Nephron progenitor cell (in vitro differentiated cells): ENCODE results near the gene CDKAL1.
"Not testable (repeated sequence)": the region's sequence is repeated elsewhere in the genome, so short reads cannot be mapped to it uniquely, and the experiment has no call there.

Experiments used
- DNase-seq: peaks from one replicate; pipeline ENCODE4 v3.0.0; 2021
- H3K27ac Mint-ChIP-seq: 2 replicates; pipeline ENCODE4 v1.8.0; 2021; ENCODE audit warnings: mild to moderate bottlenecking, moderate library complexity, mixed read lengths
- H3K27me3 Mint-ChIP-seq: 2 replicates; pipeline ENCODE4 v1.8.0; 2021; ENCODE audit warnings: mild to moderate bottlenecking, low read depth, mixed read lengths; ENCODE audit not compliant: poor library complexity
- H3K36me3 Mint-ChIP-seq: 2 replicates; pipeline ENCODE4 v1.8.0; 2021; ENCODE audit warnings: low read depth, mixed read lengths
- H3K4me1 Mint-ChIP-seq: 2 replicates; pipeline ENCODE4 v1.8.0; 2021; ENCODE audit warnings: mixed read lengths
- H3K4me3 Mint-ChIP-seq: 2 replicates; pipeline ENCODE4 v1.8.0; 2021; ENCODE audit warnings: mild to moderate bottlenecking, moderate library complexity, mixed read lengths
- H3K9me3 Mint-ChIP-seq: 2 replicates; pipeline ENCODE4 v1.8.0; 2021; ENCODE audit warnings: mild to moderate bottlenecking, moderate library complexity, mixed read lengths
- TF ChIP-seq, protein P1 (sequence below): fragments of 200-600 bp; sonication (generic); IDR thresholded peaks from 2 replicates; pipeline ENCODE4 v1.5.0; 2021; ENCODE audit warnings: antibody characterized with exemption

The CDKAL1 gene

DNA sequence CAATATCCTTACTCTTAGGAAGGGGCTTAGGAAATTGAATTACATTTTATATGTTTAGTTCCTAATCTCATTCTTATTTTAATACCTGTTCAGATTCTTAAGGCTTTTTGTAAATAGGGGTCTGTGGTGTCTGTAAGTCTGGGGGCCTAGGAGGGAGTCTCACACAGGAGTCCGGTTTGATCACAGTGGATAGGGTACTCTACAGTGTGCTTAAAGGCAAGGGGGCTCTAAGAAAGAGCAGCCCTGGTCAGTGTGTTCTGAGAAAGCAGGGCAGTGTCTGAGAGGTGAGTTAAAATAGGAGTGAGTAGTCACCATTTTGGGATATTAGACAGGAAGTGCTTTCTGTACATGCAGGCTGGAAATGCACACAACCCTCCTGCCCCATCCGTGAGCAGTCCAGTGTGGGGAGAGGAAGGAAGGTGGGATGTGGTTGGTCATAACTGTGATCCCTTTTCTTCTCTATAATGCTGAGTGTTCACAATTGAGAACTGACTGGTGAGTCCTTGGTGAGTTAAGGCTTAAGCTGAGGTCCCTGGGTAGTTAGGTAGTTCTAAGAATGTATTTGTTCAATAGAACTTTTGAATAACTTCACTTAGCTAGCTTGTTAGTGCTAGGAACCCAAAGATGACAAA, 50.0 kb downstream of the CDKAL1 start:
- TF ChIP-seq, protein P1, sequence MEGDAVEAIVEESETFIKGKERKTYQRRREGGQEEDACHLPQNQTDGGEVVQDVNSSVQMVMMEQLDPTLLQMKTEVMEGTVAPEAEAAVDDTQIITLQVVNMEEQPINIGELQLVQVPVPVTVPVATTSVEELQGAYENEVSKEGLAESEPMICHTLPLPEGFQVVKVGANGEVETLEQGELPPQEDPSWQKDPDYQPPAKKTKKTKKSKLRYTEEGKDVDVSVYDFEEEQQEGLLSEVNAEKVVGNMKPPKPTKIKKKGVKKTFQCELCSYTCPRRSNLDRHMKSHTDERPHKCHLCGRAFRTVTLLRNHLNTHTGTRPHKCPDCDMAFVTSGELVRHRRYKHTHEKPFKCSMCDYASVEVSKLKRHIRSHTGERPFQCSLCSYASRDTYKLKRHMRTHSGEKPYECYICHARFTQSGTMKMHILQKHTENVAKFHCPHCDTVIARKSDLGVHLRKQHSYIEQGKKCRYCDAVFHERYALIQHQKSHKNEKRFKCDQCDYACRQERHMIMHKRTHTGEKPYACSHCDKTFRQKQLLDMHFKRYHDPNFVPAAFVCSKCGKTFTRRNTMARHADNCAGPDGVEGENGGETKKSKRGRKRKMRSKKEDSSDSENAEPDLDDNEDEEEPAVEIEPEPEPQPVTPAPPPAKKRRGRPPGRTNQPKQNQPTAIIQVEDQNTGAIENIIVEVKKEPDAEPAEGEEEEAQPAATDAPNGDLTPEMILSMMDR: no peak
- Mint-ChIP-seq H3K27me3 (no peaks in the 10 kb centered on the region), H3K9me3 (no peaks in the 10 kb centered on the region), H3K36me3 (peaks cover 18% of the 10 kb centered on the region), H3K4me3 (no peak overlapping the region), H3K4me1 (no peaks in the 10 kb centered on the region), H3K27ac (peak overlapping the region; percentile 9)
- DNase-seq: no peak

DNA sequence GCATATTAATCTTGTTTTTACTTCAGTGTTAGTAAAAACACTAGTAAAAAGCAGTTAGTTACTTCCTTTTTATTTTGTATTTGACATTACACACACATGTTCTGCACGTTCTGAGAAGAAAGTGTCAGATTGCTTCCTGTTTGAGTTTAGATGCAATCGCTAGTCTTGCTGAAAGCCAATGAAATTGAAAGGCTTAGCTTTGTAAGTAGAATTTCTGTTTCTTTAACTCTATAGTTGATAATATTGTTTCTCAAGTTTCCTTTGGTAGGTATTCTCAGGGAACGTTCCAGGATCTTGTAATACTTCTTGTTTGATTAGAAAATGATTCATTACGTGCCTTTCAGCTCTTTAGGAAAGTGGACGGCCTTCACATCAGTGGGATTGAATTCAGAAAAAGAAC, 55.0 kb downstream of the CDKAL1 start:
- Mint-ChIP-seq H3K9me3 (peaks cover 43% of the 10 kb centered on the region), H3K36me3 (peaks cover 63% of the 10 kb centered on the region), H3K4me3 (no peak overlapping the region), H3K27ac (no peak overlapping the region), H3K4me1 (no peaks in the 10 kb centered on the region), H3K27me3 (peaks cover 3% of the 10 kb centered on the region)
- DNase-seq: no peak
- TF ChIP-seq, protein P1: no peak

DNA sequence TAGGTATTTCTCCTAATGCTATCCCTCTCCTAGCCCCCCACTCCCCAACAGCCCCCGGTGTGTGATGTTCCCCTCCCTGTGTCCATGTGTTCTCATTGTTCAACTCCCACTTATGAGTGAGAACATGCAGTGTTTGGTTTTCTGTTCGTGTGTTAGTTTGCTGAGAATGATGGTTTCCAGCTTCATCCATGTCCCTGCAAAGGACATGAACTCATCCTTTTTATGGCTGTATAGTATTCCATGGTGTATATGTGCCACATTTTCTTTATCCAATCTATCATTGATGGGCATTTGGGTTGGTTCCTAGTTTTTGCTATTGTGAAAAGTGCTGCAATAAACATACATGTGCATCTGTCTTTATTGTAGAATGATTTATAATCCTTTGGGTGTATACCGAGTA, 56.2 kb downstream of the CDKAL1 start:
- peaks cover 65% of the 10 kb centered on the region for H3K36me3 Mint-ChIP-seq
- not testable (repeated sequence) for H3K4me1 Mint-ChIP-seq, H3K27ac Mint-ChIP-seq, H3K4me3 Mint-ChIP-seq, DNase-seq, H3K27me3 Mint-ChIP-seq
- peaks cover 56% of the 10 kb centered on the region for H3K9me3 Mint-ChIP-seq

GRCh38 chr6:20594299-20594853, 60.1 kb downstream of the CDKAL1 start:
- not testable (repeated sequence) for H3K27ac Mint-ChIP-seq, H3K4me1 Mint-ChIP-seq, H3K4me3 Mint-ChIP-seq, H3K27me3 Mint-ChIP-seq, DNase-seq
- Mint-ChIP-seq H3K36me3 (peaks cover 80% of the 10 kb centered on the region), H3K9me3 (peaks cover 60% of the 10 kb centered on the region)

GRCh38 chr6:20599302-20600051, 65.2 kb downstream of the CDKAL1 start:
- Mint-ChIP-seq H3K4me1 (no peaks in the 10 kb centered on the region), H3K27ac (no peak overlapping the region), H3K27me3 (no peaks in the 10 kb centered on the region), H3K9me3 (peaks cover 15% of the 10 kb centered on the region), H3K36me3 (peaks cover 38% of the 10 kb centered on the region), H3K4me3 (no peak overlapping the region)
- TF ChIP-seq, protein P1: no peak
- DNase-seq: no peak

DNA sequence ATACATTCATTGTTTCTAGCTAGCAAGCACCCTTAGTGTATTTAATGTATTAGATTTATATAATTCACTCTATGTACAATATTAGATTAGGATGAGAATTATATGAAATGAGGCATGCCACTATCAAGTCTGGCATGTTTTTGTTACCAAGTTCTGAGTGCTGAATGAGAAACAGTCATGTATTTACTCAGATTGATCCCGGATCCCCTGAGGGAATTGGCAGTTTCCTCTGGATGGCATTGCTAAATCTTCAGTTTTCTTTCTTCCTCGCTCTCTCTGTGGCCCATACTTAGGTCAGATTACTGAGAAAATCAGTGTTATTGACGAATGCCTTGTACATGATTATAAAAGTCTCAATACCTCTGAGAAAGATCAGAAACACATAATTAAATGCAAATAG, 66.6 kb downstream of the CDKAL1 start:
- H3K4me3 Mint-ChIP-seq: no peak overlapping the region
- TF ChIP-seq, protein P1: no peak
- peaks cover 1% of the 10 kb centered on the region for H3K9me3 Mint-ChIP-seq
- H3K27me3 Mint-ChIP-seq: no peaks in the 10 kb centered on the region
- no peak overlapping the region for H3K27ac Mint-ChIP-seq
- DNase-seq: no peak
- peaks cover 24% of the 10 kb centered on the region for H3K36me3 Mint-ChIP-seq
- peaks cover 5% of the 10 kb centered on the region for H3K4me1 Mint-ChIP-seq
